Measurements from ENCODE around the gene PAM.
"Not testable (repeated sequence)": the region's sequence is repeated elsewhere in the genome, so short reads cannot be mapped to it uniquely, and the experiment has no call there.

PAM gene

GRCh38 chr5:103010168-103010567 lies 255.1 kb downstream of the PAM start:
- no peak for DNase-seq

GRCh38 chr5:103013933-103014552 lies 258.9 kb downstream of the PAM start:
- no peak for DNase-seq

- DNase-seq, result no peak
Measured at GRCh38 chr5:103014983-103015382, 259.9 kb downstream of the PAM start.

GRCh38 chr5:103016167-103016566 lies 261.1 kb downstream of the PAM start:
- no peak for DNase-seq

- DNase-seq, result no peak
Measured at GRCh38 chr5:103019804-103020203, 264.7 kb downstream of the PAM start.

GRCh38 chr5:103021314-103021713 lies 266.2 kb downstream of the PAM start:
- DNase-seq, result peak; percentile 25

GRCh38 chr5:103027267-103027666 lies 272.2 kb downstream of the PAM start:
- DNase-seq, result no peak

GRCh38 chr5:103031607-103032006 lies 276.5 kb downstream of the PAM start:
- DNase-seq, result no peak

- no peak for DNase-seq
Measured at GRCh38 chr5:103033696-103034095, 278.6 kb downstream of the PAM start.

- no peak for DNase-seq
Measured at GRCh38 chr5:103034662-103035392, 279.7 kb downstream of the PAM start.

GRCh38 chr5:103035701-103036100 lies 280.6 kb downstream of the PAM start:
- no peak for DNase-seq

- no peak for DNase-seq
Measured at GRCh38 chr5:103036601-103037000, 281.5 kb downstream of the PAM start.

- no peak for DNase-seq
Measured at GRCh38 chr5:103037673-103038455, 282.8 kb downstream of the PAM start.

GRCh38 chr5:103041071-103041676 lies 286.1 kb downstream of the PAM start:
- DNase-seq, result no peak

- not testable (repeated sequence) for DNase-seq
Measured at GRCh38 chr5:103046706-103047105, 291.6 kb downstream of the PAM start.

- no peak for DNase-seq
Measured at GRCh38 chr5:103057208-103058130, 302.4 kb downstream of the PAM start.

GRCh38 chr5:103059525-103059924 lies 304.4 kb downstream of the PAM start:
- no peak for DNase-seq

- DNase-seq, result no peak
Measured at GRCh38 chr5:103060424-103060954, 305.4 kb downstream of the PAM start.

- DNase-seq, result no peak
Measured at GRCh38 chr5:103066326-103066725, 311.2 kb downstream of the PAM start.

GRCh38 chr5:103073500-103073899 lies 318.4 kb downstream of the PAM start:
- not testable (repeated sequence) for DNase-seq

GRCh38 chr5:103075442-103075841 lies 320.3 kb downstream of the PAM start:
- no peak for DNase-seq
